C4-2B (cell line): ENCODE results near the gene DNAH7.

Source experiments
- CTCF ChIP-seq: fragments of 450-650 bp; conservative IDR thresholded peaks from 2 replicates; pipeline ENCODE4 v1.5.1; 2017; ENCODE audit warnings: mild to moderate bottlenecking
- ZFX ChIP-seq: fragments of 450-650 bp; IDR thresholded peaks from 2 replicates; pipeline ENCODE4 v1.6.1; 2017

GRCh38 chr2:195779491-195779890 lies 289.1 kb downstream of the DNAH7 start:
- 0 out of 2 replicates have a peak, but pooled peaks have one; percentile 10 for TF ChIP-seq CTCF
- TF ChIP-seq ZFX = no peak
